Measurements from ENCODE around the gene TEN1. TPM values are rescaled to one million over a fixed set of nuclear protein-coding genes. Genes with fewer than 3 reads are reported as not detected.
"Not testable (repeated sequence)": the region's sequence is repeated elsewhere in the genome, so short reads cannot be mapped to it uniquely, and the experiment has no call there.

Gene TEN1
- total and polyA plus RNA-seq, 4 experiments from 2014 or later = 10.2 to 20.2 (median 14.6) TPM

DNA sequence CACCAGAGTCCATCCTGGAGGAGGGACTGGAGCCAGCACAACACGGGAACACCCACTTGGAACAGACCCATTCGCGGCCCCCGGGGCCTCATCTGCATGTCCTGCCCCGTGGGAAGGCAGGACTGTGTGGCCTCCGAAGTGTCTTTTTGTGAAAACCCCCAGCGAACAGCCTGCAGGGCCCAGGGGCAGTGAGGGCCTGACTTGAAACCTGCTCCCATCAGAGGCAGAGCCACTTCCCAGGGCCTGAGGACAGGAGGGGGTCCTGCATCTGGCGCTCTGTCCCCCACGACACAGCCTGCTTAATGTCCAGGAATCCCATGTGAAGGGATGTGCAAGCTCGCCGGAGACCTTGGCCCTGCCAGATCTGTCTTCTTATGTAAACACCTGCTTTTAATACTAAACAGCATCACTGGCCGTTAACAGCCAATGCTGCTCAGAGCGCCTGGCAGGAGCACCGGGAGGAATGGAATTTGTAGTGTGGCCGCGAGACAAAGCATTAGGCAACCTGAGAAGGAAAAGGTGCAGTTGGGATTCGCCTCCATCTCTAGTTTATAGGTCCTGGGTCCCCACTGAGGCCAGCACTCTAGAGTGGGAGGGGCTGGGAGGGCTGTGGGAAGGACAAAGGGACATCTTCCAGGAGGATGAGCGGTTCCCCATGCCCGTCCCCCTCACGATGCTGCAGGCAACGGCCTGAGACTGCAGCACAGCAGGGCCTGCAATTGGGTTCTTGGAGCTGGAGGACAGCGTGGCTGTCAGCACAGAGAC lies 57.6 kb downstream of the TEN1 start:
- H3K27ac Mint-ChIP-seq = no peak overlapping the region
- POLR2A ChIA-PET (ENCODE audit: partially characterized antibody) = no interaction called here
- intact Hi-C loops (cut with micrococcal nuclease) = no loop called here
- H3K9me3 Mint-ChIP-seq = no peaks in the 10 kb centered on the region
- Histone ChIP-seq H3K9me3 (ENCODE audit: control insufficient read depth in 1 of 2, low read length in 2 of 2) (no peaks in the 10 kb centered on the region), H3K27ac (ENCODE audit: low read depth, low read length) (no peak overlapping the region), H3K27me3 (ENCODE audit: insufficient read depth, low read length) (no peaks in the 10 kb centered on the region), H3K4me1 (ENCODE audit: insufficient read depth, low read length) (no peaks in the 10 kb centered on the region), H3K4me3 (ENCODE audit: low read length in 2 of 2) (no peak overlapping the region), H3K36me3 (ENCODE audit: insufficient read depth, low read length) (peaks cover 34% of the 10 kb centered on the region)
- H3K27me3 Mint-ChIP-seq = no peaks in the 10 kb centered on the region
- CTCF ChIA-PET (ENCODE audit: partially characterized antibody) = interaction anchor here (1.2 kb wide), 1 partner anchor 23 kb away, joined by 7 read pairs; no protein-coding TSS in a partner anchor
- H3K4me1 Mint-ChIP-seq = peaks cover 0 to 4% (median 1%) of the 10 kb centered on the region in 4 donors
- peaks cover 32 to 40% of the 10 kb centered on the region in 2 donors for H3K36me3 Mint-ChIP-seq
- H3K4me3 Mint-ChIP-seq = no peak overlapping the region
- no peak for DNase-seq

DNA sequence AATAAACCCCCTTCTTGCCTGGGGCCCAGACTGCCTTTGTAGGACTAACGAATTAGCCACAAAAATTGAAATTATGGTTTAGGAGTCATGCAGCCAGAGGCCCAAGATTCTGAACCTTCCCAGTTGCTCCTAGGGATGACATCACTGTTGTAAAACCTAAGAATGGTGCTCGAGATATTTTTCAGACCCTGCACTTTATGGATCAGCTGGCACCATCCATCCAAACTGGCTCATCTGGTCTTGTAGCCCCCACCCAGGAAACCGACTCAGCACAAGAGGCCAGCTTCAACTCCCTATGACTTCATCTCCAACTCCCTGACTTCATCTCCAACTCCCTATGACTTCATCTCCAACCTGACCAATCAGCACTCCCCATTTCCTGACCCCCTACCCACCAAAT lies 59.0 kb downstream of the TEN1 start:
- H3K4me3 Mint-ChIP-seq = no peak overlapping the region
- H3K9me3 Mint-ChIP-seq = no peaks in the 10 kb centered on the region
- ChIA-PET POLR2A (ENCODE audit: partially characterized antibody) (no interaction called here), CTCF (ENCODE audit: partially characterized antibody) (no interaction called here)
- no peak overlapping the region for H3K4me3 ChIP-seq (ENCODE audit: low read length in 2 of 2)
- H3K36me3 Mint-ChIP-seq = peaks cover 33 to 49% of the 10 kb centered on the region in 2 donors
- peak overlapping the region in 3 of 7 donors; percentile 5 to 51 (median 25) for H3K27ac Mint-ChIP-seq
- no peak overlapping the region for H3K27ac ChIP-seq (ENCODE audit: low read depth, low read length)
- no peaks in the 10 kb centered on the region for H3K9me3 ChIP-seq (ENCODE audit: control insufficient read depth in 1 of 2, low read length in 2 of 2)
- H3K27me3 ChIP-seq (ENCODE audit: insufficient read depth, low read length) = no peaks in the 10 kb centered on the region
- no peaks in the 10 kb centered on the region for H3K27me3 Mint-ChIP-seq
- H3K4me1 ChIP-seq (ENCODE audit: insufficient read depth, low read length) = no peaks in the 10 kb centered on the region
- intact Hi-C loops (cut with micrococcal nuclease) = no loop called here
- peaks cover 41% of the 10 kb centered on the region for H3K36me3 ChIP-seq (ENCODE audit: insufficient read depth, low read length)
- peaks cover 0 to 4% (median 1%) of the 10 kb centered on the region in 4 donors for H3K4me1 Mint-ChIP-seq
- no peak for DNase-seq

GRCh38 chr17:76039121-76039520 lies 60.1 kb downstream of the TEN1 start:
- Histone ChIP-seq H3K4me1 (ENCODE audit: insufficient read depth, low read length) (no peaks in the 10 kb centered on the region), H3K27me3 (ENCODE audit: insufficient read depth, low read length) (no peaks in the 10 kb centered on the region), H3K4me3 (ENCODE audit: low read length in 2 of 2) (no peak overlapping the region), H3K9me3 (ENCODE audit: control insufficient read depth in 1 of 2, low read length in 2 of 2) (no peaks in the 10 kb centered on the region), H3K27ac (ENCODE audit: low read depth, low read length) (no peak overlapping the region), H3K36me3 (ENCODE audit: insufficient read depth, low read length) (peaks cover 51% of the 10 kb centered on the region)
- intact Hi-C loops (cut with micrococcal nuclease) = no loop called here
- no peaks in the 10 kb centered on the region for H3K27me3 Mint-ChIP-seq
- no peak for DNase-seq
- H3K4me1 Mint-ChIP-seq = peaks cover 0 to 4% (median 1%) of the 10 kb centered on the region in 4 donors
- H3K9me3 Mint-ChIP-seq = no peaks in the 10 kb centered on the region
- H3K36me3 Mint-ChIP-seq = peaks cover 43 to 60% of the 10 kb centered on the region in 2 donors
- peak overlapping the region in 1 of 7 donors; percentile 12 for H3K27ac Mint-ChIP-seq
- H3K4me3 Mint-ChIP-seq = no peak overlapping the region
- ChIA-PET CTCF (ENCODE audit: partially characterized antibody) (interaction anchor here (1.1 kb wide), 1 partner anchor 25 kb away, joined by 3 read pairs; no protein-coding TSS in a partner anchor), POLR2A (ENCODE audit: partially characterized antibody) (no interaction called here)

- Mint-ChIP-seq H3K9me3 (no peaks in the 10 kb centered on the region), H3K4me3 (no peak overlapping the region), H3K36me3 (peaks cover 55 to 71% of the 10 kb centered on the region in 2 donors), H3K27me3 (no peaks in the 10 kb centered on the region), H3K4me1 (peaks cover 0 to 4% (median 1%) of the 10 kb centered on the region in 4 donors), H3K27ac (peak overlapping the region in 2 of 7 donors; percentile 52 to 56)
- no peaks in the 10 kb centered on the region for H3K9me3 ChIP-seq (ENCODE audit: control insufficient read depth in 1 of 2, low read length in 2 of 2)
- POLR2A ChIA-PET (ENCODE audit: partially characterized antibody) = no interaction called here
- CTCF ChIA-PET (ENCODE audit: partially characterized antibody) = interaction anchor here (0.8 to 1.0 kb wide), 2 partner anchors 26 to 358 kb away, joined by 3 read pairs; no protein-coding TSS in a partner anchor
- H3K4me3 ChIP-seq (ENCODE audit: low read length in 2 of 2) = no peak overlapping the region
- H3K27ac ChIP-seq (ENCODE audit: low read depth, low read length) = no peak overlapping the region
- DNase-seq = no peak
- H3K27me3 ChIP-seq (ENCODE audit: insufficient read depth, low read length) = no peaks in the 10 kb centered on the region
- intact Hi-C loops (cut with micrococcal nuclease) = no loop called here
- peaks cover 64% of the 10 kb centered on the region for H3K36me3 ChIP-seq (ENCODE audit: insufficient read depth, low read length)
- H3K4me1 ChIP-seq (ENCODE audit: insufficient read depth, low read length) = no peaks in the 10 kb centered on the region
These were observed 61.3 kb downstream of the TEN1 start for GRCh38 chr17:76040376-76040775.

DNA sequence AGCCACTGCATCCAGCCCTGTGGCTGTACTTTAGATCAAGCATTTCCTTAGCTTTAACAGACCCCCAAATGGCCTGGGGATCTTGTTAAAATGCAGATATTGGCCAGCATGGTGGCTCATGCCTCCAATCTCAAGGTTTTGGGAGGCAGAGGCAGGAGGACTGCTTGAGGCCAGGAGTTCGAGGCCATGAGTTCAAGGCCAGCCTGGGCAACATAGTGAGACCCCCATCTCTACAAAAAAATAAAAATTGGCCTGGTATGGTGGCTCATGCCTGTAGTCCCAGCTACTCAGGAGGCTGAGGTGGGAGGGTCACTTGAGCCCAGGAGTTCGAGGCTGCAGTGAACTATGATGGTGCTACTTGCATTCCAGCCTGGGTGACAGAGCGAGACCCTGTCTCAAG lies 63.8 kb downstream of the TEN1 start:
- H3K9me3 Mint-ChIP-seq; H3K4me3 ChIP-seq (ENCODE audit: low read length in 2 of 2); intact Hi-C loops (cut with micrococcal nuclease); H3K4me1 Mint-ChIP-seq; POLR2A ChIA-PET (ENCODE audit: partially characterized antibody); H3K4me1 ChIP-seq (ENCODE audit: insufficient read depth, low read length); H3K27me3 ChIP-seq (ENCODE audit: insufficient read depth, low read length); H3K4me3 Mint-ChIP-seq; H3K9me3 ChIP-seq (ENCODE audit: control insufficient read depth in 1 of 2, low read length in 2 of 2); H3K27me3 Mint-ChIP-seq; H3K27ac ChIP-seq (ENCODE audit: low read depth, low read length); DNase-seq: not testable (repeated sequence)
- CTCF ChIA-PET (ENCODE audit: partially characterized antibody) = interaction anchor here (1.9 kb wide), 1 partner anchor 29 kb away, joined by 7 read pairs; no protein-coding TSS in a partner anchor
- H3K36me3 Mint-ChIP-seq = peaks cover 68 to 77% of the 10 kb centered on the region in 2 donors
- H3K36me3 ChIP-seq (ENCODE audit: insufficient read depth, low read length) = peaks cover 77% of the 10 kb centered on the region
- H3K27ac Mint-ChIP-seq = peak overlapping the region in 2 of 7 donors; percentile 15 to 40

DNA sequence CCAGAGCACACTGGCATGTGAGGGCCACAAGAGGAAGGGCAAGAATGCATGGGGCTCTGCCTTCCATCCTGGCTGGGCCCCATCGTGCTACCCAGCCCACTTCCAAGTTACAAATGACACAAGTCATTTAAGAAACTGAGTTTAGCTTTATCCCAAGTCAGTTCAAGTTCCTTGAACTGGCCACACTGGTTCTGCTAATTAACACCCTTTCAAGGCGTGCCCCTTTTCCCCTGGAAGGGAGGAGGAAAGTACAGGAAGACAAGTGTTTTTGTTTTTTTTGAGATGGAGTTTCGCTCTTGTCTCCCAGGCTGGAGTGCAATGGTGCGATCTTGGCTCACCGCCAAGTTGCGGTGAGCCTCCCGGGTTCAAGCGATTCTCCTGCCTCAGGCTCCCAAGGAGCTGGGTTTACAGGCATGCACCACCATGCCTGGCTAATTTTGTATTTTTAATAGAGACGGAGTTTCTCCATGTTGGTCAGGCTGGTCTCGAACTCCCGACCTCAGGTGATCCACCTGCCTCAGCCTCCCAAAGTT lies 65.5 kb downstream of the TEN1 start:
- Mint-ChIP-seq H3K4me1 (peaks cover 9 to 12% (median 11%) of the 10 kb centered on the region in 4 donors), H3K36me3 (peaks cover 69 to 77% of the 10 kb centered on the region in 2 donors), H3K27ac (peak overlapping the region in 1 of 7 donors; percentile 4)
- H3K27ac ChIP-seq (ENCODE audit: low read depth, low read length); intact Hi-C loops (cut with micrococcal nuclease); H3K27me3 ChIP-seq (ENCODE audit: insufficient read depth, low read length); H3K9me3 ChIP-seq (ENCODE audit: control insufficient read depth in 1 of 2, low read length in 2 of 2); H3K4me3 Mint-ChIP-seq; CTCF ChIA-PET (ENCODE audit: partially characterized antibody); H3K27me3 Mint-ChIP-seq; DNase-seq; POLR2A ChIA-PET (ENCODE audit: partially characterized antibody); H3K9me3 Mint-ChIP-seq; H3K4me3 ChIP-seq (ENCODE audit: low read length in 2 of 2); H3K4me1 ChIP-seq (ENCODE audit: insufficient read depth, low read length): not testable (repeated sequence)
- peaks cover 80% of the 10 kb centered on the region for H3K36me3 ChIP-seq (ENCODE audit: insufficient read depth, low read length)

- no peaks in the 10 kb centered on the region for H3K27me3 Mint-ChIP-seq
- no peak overlapping the region for H3K4me3 Mint-ChIP-seq
- Histone ChIP-seq H3K27ac (ENCODE audit: low read depth, low read length) (no peak overlapping the region), H3K36me3 (ENCODE audit: insufficient read depth, low read length) (peaks cover 80% of the 10 kb centered on the region), H3K9me3 (ENCODE audit: control insufficient read depth in 1 of 2, low read length in 2 of 2) (no peaks in the 10 kb centered on the region), H3K27me3 (ENCODE audit: insufficient read depth, low read length) (no peaks in the 10 kb centered on the region), H3K4me3 (ENCODE audit: low read length in 2 of 2) (no peak overlapping the region), H3K4me1 (ENCODE audit: insufficient read depth, low read length) (peaks cover 6% of the 10 kb centered on the region)
- no peaks in the 10 kb centered on the region for H3K9me3 Mint-ChIP-seq
- intact Hi-C loops (cut with micrococcal nuclease) = no loop called here
- CTCF ChIA-PET (ENCODE audit: partially characterized antibody) = interaction anchor here (0.7 to 1.5 kb wide), 4 partner anchors 30 to 932 kb away, joined by 3 to 4 read pairs (median 3); no protein-coding TSS in a partner anchor
- peaks cover 14 to 23% (median 18%) of the 10 kb centered on the region in 4 donors for H3K4me1 Mint-ChIP-seq
- POLR2A ChIA-PET (ENCODE audit: partially characterized antibody) = no interaction called here
- H3K36me3 Mint-ChIP-seq = peaks cover 71 to 80% of the 10 kb centered on the region in 2 donors
- no peak overlapping the region for H3K27ac Mint-ChIP-seq
- DNase-seq = no peak
These were observed 67.0 kb downstream of the TEN1 start for GRCh38 chr17:76046064-76046463.
